Thyroid gland (tissue), 4 donors: ENCODE results near the gene NEFH.

Source experiments
- CTCF ChIP-seq, 6 experiments: fragments of 200-600 bp in 3 of 6; fragments of 450-650 bp in 3 of 6; sonication (generic) in 3 of 6; IDR thresholded peaks; one replicate each; pipeline ENCODE4 v1.5.1; 2016 to 2019; ENCODE audit warnings: antibody characterized with exemption in 6 of 6, mild to moderate bottlenecking in 2 of 6, inconsistent platforms in 1 of 6, moderate library complexity in 1 of 6
- POLR2A ChIP-seq, 2 donors: fragments of 450-650 bp; IDR thresholded peaks; one replicate each; pipeline ENCODE4 v1.6.1; 2017; ENCODE audit warnings: antibody characterized with exemption in 2 of 2, mild to moderate bottlenecking in 2 of 2, moderate library complexity in 1 of 2

GRCh38 chr22:29454276-29454675 lies 25.7 kb upstream of the NEFH start:
- TF ChIP-seq CTCF (IDR thresholded peaks at IDR 0.05) (no peak), POLR2A (IDR thresholded peaks at IDR 0.05) (no peak)
